H1 (cell line): Measurements from ENCODE around the gene CFAP100. TPM values are rescaled to one million over a fixed set of nuclear protein-coding genes. Genes with fewer than 3 reads are reported as not detected.

ENCODE experiments used
- SP1 ChIP-seq: IDR thresholded peaks from 2 replicates; pipeline ENCODE4 v1.6.1; 2011; ENCODE audit warnings: low read depth, low read length
- polyA plus RNA-seq, 7 experiments: library from polyadenylated mRNA; depleted of rRNA in 3 of 7; stranded (reverse) in 5 of 7; unstranded in 2 of 7; fragments of >200 nt in 5 of 7; fragments of 200-250 nt in 2 of 7; gene quantifications; 1 replicate in 5 of 7; 2 replicates in 1 of 7; 4 replicates in 1 of 7; pipeline versions ENCODE4 v1.2.1 to v1.2.3, GENCODE V29; 2011 to 2013; ENCODE audit warnings: missing spikeins in 2 of 7, mixed read lengths in 2 of 7
- total RNA-seq: library from RNA; stranded (reverse); fragmentation: NEBNext Ultra II Directional; extraction: Animal tissue kit (Norgen Biotek cat#: 25700); gene quantifications from 2 replicates; pipeline ENCODE4 v1.2.1, GENCODE V29; 2021
- TF ChIP-seq, protein P1 (sequence below): IDR thresholded peaks from 2 replicates; pipeline ENCODE4 v1.6.1; 2012; ENCODE audit warnings: inconsistent platforms

Gene CFAP100
- total and polyA plus RNA-seq, 2 of the 8 experiments (the other 6 are each of a cell fraction or from before 2014, with no cell fraction given), result 0.17 TPM; not detected in 1

DNA sequence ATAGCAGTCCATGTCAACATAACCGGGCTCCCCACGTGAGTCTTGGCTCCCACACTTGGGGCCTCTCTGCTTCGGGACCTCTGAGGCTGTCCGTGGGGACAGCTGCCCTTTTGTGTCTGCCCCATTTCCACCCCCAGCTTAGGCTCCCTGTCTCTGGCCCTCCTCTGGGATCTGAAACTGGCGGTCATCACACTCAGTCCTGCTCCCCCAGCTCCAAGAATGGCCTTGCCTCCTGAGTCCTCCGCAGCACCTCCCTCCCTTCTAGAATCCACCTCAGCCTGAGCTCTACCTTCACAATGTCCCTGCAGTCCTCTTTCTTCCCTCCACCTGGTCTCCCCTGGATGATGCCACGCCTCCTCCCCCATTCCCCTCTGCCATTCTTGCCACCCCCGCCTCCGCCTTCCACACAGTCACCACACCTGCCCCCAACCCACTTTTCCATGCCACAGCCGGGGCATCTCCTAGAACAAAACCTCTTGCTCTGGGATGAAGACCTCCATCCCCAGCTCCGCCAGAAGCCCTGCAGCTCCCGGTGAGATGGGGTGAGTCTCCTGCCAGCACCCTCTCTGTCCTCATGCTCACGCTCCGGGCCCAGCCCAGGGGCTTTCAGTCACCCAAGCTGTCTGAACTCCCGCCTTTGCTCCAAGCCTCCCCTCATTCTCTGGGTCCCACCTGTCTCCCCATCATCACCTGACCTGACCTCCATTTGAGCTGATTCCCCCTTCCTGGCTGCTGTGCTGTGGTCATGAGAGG, 88.0 kb downstream of the CFAP100 start (continued):
- TF ChIP-seq, protein P1, sequence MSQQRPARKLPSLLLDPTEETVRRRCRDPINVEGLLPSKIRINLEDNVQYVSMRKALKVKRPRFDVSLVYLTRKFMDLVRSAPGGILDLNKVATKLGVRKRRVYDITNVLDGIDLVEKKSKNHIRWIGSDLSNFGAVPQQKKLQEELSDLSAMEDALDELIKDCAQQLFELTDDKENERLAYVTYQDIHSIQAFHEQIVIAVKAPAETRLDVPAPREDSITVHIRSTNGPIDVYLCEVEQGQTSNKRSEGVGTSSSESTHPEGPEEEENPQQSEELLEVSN, result no peak
- TF ChIP-seq SP1, result no peak
